ENCODE measurements around the gene MFAP2. TPM values are rescaled to one million over a fixed set of nuclear protein-coding genes. Genes with fewer than 3 reads are reported as not detected.
A peak's percentile ranks its signal among the peaks of the same experiment; 100 is the strongest.

MFAP2 gene
- total RNA-seq, 4 donors from 2014 or later, result 5.9 to 26.6 (median 13.5) TPM

DNA sequence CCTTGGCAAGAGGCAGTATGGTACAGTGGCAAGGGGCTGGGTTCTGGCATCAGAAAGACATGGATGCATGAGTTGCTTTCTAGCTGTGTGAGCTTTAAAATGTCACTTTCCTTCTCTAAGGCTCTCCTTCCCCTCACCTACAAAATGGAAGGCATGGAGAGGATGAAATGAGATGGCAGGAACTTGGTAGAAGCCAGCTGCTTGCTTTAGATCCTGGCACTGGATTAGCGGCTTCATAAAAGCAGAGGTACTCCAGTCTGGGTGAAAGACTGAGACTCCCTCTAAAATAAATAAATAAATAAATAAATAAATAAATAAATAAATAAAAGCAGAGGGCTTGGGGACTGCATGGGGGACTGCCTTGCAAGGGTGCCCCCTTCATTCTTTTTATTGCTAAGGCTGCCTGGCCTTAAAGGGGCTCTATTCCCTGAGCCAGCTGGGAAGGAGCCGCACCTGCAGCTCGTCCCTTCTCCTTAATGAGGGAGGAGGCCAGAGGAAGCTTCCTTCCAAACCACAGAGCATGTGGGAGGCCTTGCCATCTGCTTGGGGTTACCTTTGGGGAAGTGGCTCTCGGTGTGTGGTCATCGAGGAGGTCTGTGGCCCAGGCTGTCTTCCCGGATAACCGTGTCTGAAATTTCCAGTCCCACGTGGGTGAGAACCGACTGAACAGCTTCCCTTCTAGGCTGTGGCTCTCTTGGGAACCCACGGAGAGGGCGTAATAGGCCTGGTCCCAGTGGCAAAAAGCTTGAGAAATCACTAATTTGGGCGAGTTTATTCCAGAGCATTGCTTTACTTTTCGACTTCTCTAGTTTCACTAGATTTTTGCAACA lies 33.3 kb upstream of the MFAP2 start:
- no peaks in the 10 kb centered on the region for H3K9me3 ChIP-seq
- peak in 1 of 2 donors; percentile 30 for TF ChIP-seq EP300 (IDR thresholded peaks at IDR 0.05)
- TF ChIP-seq, protein P1, sequence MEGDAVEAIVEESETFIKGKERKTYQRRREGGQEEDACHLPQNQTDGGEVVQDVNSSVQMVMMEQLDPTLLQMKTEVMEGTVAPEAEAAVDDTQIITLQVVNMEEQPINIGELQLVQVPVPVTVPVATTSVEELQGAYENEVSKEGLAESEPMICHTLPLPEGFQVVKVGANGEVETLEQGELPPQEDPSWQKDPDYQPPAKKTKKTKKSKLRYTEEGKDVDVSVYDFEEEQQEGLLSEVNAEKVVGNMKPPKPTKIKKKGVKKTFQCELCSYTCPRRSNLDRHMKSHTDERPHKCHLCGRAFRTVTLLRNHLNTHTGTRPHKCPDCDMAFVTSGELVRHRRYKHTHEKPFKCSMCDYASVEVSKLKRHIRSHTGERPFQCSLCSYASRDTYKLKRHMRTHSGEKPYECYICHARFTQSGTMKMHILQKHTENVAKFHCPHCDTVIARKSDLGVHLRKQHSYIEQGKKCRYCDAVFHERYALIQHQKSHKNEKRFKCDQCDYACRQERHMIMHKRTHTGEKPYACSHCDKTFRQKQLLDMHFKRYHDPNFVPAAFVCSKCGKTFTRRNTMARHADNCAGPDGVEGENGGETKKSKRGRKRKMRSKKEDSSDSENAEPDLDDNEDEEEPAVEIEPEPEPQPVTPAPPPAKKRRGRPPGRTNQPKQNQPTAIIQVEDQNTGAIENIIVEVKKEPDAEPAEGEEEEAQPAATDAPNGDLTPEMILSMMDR (IDR thresholded peaks at IDR 0.05), result no peak
- H3K36me3 ChIP-seq, result peaks cover 0 to 16% (median 0%) of the 10 kb centered on the region in 3 donors
- peak; percentile 43 for DNase-seq (ENCODE audit: low spot score in 2 of 2)
- no peak overlapping the region for H3K4me3 ChIP-seq
- H3K27ac ChIP-seq, result peak overlapping the region in 2 of 4 donors; percentile 18 to 24
- peaks cover 0 to 67% (median 18%) of the 10 kb centered on the region in 4 donors for H3K4me1 ChIP-seq
- WGBS, 2 donors, result 56 to 61% methylated on average over 13 of the region's 13 CpGs
- no peaks in the 10 kb centered on the region for H3K27me3 ChIP-seq

DNA sequence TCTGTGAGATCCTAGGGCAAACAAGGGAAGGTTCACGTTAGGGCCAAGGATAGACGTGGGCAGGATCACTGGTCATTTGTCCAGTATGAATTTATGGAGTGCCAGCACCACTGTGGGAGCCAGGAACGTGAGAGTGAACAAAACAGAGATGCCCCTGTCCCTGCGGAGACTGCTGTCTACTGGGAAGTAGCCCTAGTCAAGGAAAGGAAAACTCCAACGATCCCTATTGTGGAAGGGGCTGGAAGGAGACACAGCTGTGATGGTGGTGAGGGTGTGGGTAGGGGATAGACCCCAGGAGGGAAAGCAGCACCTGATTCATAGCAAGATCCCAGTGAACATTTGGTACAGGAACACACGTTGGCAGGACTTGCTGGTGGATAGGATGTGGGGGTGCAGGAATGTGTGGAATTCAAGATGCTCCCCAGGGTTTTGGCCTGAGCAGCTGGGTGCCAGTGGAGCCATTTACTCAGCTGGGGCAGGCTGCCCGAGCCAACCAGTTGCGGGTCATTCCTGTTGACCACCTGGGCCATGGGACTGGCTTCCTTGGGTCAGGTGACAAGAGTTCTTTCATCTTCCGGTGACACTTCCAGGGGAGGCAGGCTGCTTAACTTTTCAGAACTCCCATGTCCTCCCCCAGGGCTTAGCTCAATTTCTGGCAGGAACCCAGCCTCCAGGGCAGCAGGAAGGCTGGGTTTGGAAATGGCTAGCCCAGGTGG lies 32.5 kb upstream of the MFAP2 start:
- Histone ChIP-seq H3K9me3 (no peaks in the 10 kb centered on the region), H3K4me1 (peaks cover 0 to 67% (median 18%) of the 10 kb centered on the region in 4 donors), H3K36me3 (peaks cover 0 to 8% (median 0%) of the 10 kb centered on the region in 3 donors), H3K4me3 (no peak overlapping the region), H3K27me3 (no peaks in the 10 kb centered on the region), H3K27ac (peak overlapping the region in 2 of 4 donors; percentile 24 to 57)
- DNase-seq (ENCODE audit: low spot score in 2 of 2), result no peak
- TF ChIP-seq EP300 (IDR thresholded peaks at IDR 0.05) (no peak), POLR2A (IDR thresholded peaks at IDR 0.05) (no peak)
- TF ChIP-seq, protein P1 (IDR thresholded peaks at IDR 0.05), result no peak
- 53 to 58% methylated on average over 9 of the region's 9 CpGs for WGBS, 2 donors

DNA sequence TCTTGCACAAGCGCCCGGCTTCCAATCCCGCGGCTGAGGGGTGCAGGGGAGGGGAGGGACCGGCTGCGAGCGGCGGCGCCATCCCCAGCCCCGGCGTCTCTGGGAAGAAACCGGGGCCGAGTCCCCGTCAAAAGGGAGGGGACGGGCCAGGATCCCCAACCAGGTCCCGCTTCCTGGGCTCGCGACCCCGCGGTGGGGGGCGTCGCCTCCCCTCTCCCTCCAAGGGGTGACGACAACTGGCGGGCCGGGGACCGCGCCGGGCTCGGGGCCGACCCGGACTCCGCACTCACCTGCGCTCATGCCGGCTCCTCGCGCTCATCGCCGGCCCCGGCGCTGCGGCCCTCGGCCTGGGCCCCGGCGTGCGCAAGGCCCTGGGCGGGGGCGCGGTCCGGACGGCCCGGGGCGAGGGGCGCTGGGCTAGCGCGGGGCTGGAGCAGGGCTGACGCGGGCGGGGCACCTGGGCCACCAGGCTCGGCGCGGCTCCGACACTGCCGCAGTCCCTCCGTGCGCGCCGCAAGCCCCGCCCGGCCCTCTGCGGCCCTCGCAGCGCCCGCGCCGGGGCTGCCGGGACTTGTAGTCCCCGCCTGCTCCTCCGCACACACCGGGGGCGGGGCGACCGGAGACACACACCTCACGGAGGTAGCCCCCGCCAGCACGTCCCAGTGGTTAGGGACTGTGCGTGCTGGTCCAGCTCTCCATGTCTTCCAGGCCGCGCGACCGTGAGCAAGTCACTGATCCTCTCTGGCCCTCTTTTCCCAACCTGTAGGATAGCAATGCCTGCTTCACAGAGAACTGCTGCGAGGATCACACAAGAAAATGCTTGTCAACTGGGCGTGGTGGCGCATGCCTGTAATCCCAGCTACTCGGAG lies 31.3 kb upstream of the MFAP2 start, which contains the start of gene ATP13A2:
Gene ATP13A2, minus strand, starts transcription at position 490 of the 869 bp plus-strand sequence. Its CDS starts 190 bp downstream, at position 300.
- Histone ChIP-seq H3K4me3 (peak within 1 kb of the TSS; percentile 71 to 98 (median 88)), H3K27ac (peak within 1 kb of the TSS; percentile 41 to 77 (median 66)), H3K36me3 (no peaks in the 10 kb centered on the region), H3K4me1 (peaks cover 0 to 68% (median 18%) of the 10 kb centered on the region in 4 donors), H3K9me3 (no peaks in the 10 kb centered on the region), H3K27me3 (no peaks in the 10 kb centered on the region)
- TF ChIP-seq, protein P1 (IDR thresholded peaks at IDR 0.05), result peak in 1 of 5 experiments; percentile 17
- TF ChIP-seq POLR2A (IDR thresholded peaks at IDR 0.05), result peak in 1 of 2 donors; percentile 39
- TF ChIP-seq EP300 (IDR thresholded peaks at IDR 0.05), result peak in 1 of 2 donors; percentile 30
- peak; percentile 54 to 56 for DNase-seq (ENCODE audit: low spot score in 2 of 2)
- 1 to 2% methylated on average over 25 to 36 of the region's 94 CpGs for WGBS, 2 donors

DNA sequence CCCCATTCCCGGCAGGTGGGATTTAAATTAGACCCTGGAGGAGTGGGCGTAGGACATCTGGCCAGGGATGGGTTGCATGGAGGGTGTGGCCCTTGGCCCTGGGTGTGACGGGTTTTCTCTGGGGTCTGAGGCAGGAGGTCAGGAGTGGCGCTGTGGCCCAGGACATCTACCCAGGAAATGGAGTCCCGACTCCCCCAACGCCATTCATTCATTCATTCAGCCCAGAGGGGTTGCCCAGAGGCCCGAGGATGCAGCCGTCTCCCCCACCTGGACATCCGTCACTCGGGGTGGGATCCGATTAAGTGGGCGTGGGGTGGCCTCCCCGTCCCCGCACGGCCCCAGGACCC lies 30.6 kb upstream of the MFAP2 start:
- H3K4me1 ChIP-seq, result peaks cover 0 to 64% (median 18%) of the 10 kb centered on the region in 4 donors
- no peaks in the 10 kb centered on the region for H3K9me3 ChIP-seq
- peak overlapping the region; percentile 71 to 98 (median 88) for H3K4me3 ChIP-seq
- 1% methylated on average over 6 to 15 of the region's 15 CpGs for WGBS, 2 donors
- H3K27ac ChIP-seq, result peak overlapping the region; percentile 34 to 77 (median 58)
- TF ChIP-seq EP300 (IDR thresholded peaks at IDR 0.05) (no peak), POLR2A (IDR thresholded peaks at IDR 0.05) (no peak)
- TF ChIP-seq, protein P1 (IDR thresholded peaks at IDR 0.05), result no peak
- no peaks in the 10 kb centered on the region for H3K27me3 ChIP-seq
- H3K36me3 ChIP-seq, result no peaks in the 10 kb centered on the region
- DNase-seq (ENCODE audit: low spot score in 2 of 2), result no peak

Measured in tibial nerve (tissue), 4 donors.